Measurements from ENCODE around the gene PMFBP1. TPM values are rescaled to one million over a fixed set of nuclear protein-coding genes. Genes with fewer than 3 reads are reported as not detected.

Gene PMFBP1
- total and polyA plus RNA-seq, 2 donors (not counting 1 experiment from before 2014, with no cell fraction given) = 1.2 to 9.5 TPM

- ATAC-seq (ENCODE audit: low read depth) = no peak
- TF ChIP-seq CTCF (IDR thresholded peaks at IDR 0.05) (no peak), EZH2 (IDR thresholded peaks at IDR 0.05; ENCODE audit: borderline replicate concordance, insufficient read depth, low read depth, low read length, poor library complexity, severe bottlenecking) (no peak)
- Histone ChIP-seq H3K27ac (ENCODE audit: low read length in 2 of 2) (no peak overlapping the region), H3K4me2 (replicated peaks; ENCODE audit: low read depth, low read length, poor library complexity, severe bottlenecking) (no peak overlapping the region), H3K79me2 (ENCODE audit: control insufficient read depth, insufficient read depth, low read length) (no peaks in the 10 kb centered on the region), H3K36me3 (replicated peaks in 1 of 2; ENCODE audit: control extremely low read depth in 1 of 2, control insufficient read depth in 1 of 2, extremely low read depth in 1 of 2, insufficient read depth in 2 of 2, low read length in 1 of 2) (peaks cover 0 to 65% of the 10 kb centered on the region in 2 experiments), H3K4me1 (ENCODE audit: control insufficient read depth in 2 of 2, insufficient read depth in 2 of 2, low read length in 2 of 2) (no peaks in the 10 kb centered on the region), H3K9me3 (ENCODE audit: control extremely low read depth in 1 of 3, control insufficient read depth in 2 of 3, insufficient read depth in 1 of 3, low read length in 2 of 3) (no peaks in the 10 kb centered on the region), H3K9ac (ENCODE audit: low read length) (no peak overlapping the region), H4K20me1 (ENCODE audit: control insufficient read depth, insufficient read depth, low read length, poor library complexity, severe bottlenecking) (no peaks in the 10 kb centered on the region), H3K4me3 (ENCODE audit: control extremely low read depth in 1 of 5, extremely low read depth in 1 of 5, insufficient read depth in 1 of 5, low read depth in 2 of 5, low read length in 4 of 5) (no peak overlapping the region), H3K27me3 (replicated peaks in 1 of 4; ENCODE audit: control extremely low read depth in 1 of 4, control insufficient read depth in 3 of 4, insufficient read depth in 4 of 4, low read length in 3 of 4) (no peaks in the 10 kb centered on the region), H2AFZ (ENCODE audit: insufficient read depth, low read depth, low read length, poor library complexity, severe bottlenecking) (no peak overlapping the region)
- 97% methylated on average over 21 of the region's 23 CpGs for WGBS (ENCODE audit: insufficient coverage)
- H3K27me3 Mint-ChIP-seq = no peaks in the 10 kb centered on the region
- no peak for DNase-seq
- CTCF ChIA-PET = interaction anchor here (1.7 kb wide), 1 partner anchor 14 kb away, joined by 5 read pairs; no protein-coding TSS in a partner anchor
- no peak overlapping the region for H3K27ac Mint-ChIP-seq
- intact Hi-C loops (cut with micrococcal nuclease) = no loop called here
- H3K4me3 Mint-ChIP-seq = no peak overlapping the region
- no peaks in the 10 kb centered on the region for H3K4me1 Mint-ChIP-seq
- POLR2A ChIA-PET = no interaction called here
- peaks cover 6% of the 10 kb centered on the region for H3K9me3 Mint-ChIP-seq (ENCODE audit: insufficient read depth)
Measured at GRCh38 chr16:72110662-72111615, 61.0 kb downstream of the PMFBP1 start.

GRCh38 chr16:72109966-72110530, 61.9 kb downstream of the PMFBP1 start:
- Histone ChIP-seq H4K20me1 (ENCODE audit: control insufficient read depth, insufficient read depth, low read length, poor library complexity, severe bottlenecking) (no peaks in the 10 kb centered on the region), H3K9ac (ENCODE audit: low read length) (no peak overlapping the region), H3K27ac (ENCODE audit: low read length in 2 of 2) (no peak overlapping the region), H3K36me3 (replicated peaks in 1 of 2; ENCODE audit: control extremely low read depth in 1 of 2, control insufficient read depth in 1 of 2, extremely low read depth in 1 of 2, insufficient read depth in 2 of 2, low read length in 1 of 2) (peaks cover 0 to 74% of the 10 kb centered on the region in 2 experiments), H3K27me3 (replicated peaks in 1 of 4; ENCODE audit: control extremely low read depth in 1 of 4, control insufficient read depth in 3 of 4, insufficient read depth in 4 of 4, low read length in 3 of 4) (no peaks in the 10 kb centered on the region), H3K4me2 (replicated peaks; ENCODE audit: low read depth, low read length, poor library complexity, severe bottlenecking) (no peak overlapping the region), H3K79me2 (ENCODE audit: control insufficient read depth, insufficient read depth, low read length) (no peaks in the 10 kb centered on the region), H3K4me1 (ENCODE audit: control insufficient read depth in 2 of 2, insufficient read depth in 2 of 2, low read length in 2 of 2) (no peaks in the 10 kb centered on the region), H3K9me3 (ENCODE audit: control extremely low read depth in 1 of 3, control insufficient read depth in 2 of 3, insufficient read depth in 1 of 3, low read length in 2 of 3) (no peaks in the 10 kb centered on the region), H2AFZ (ENCODE audit: insufficient read depth, low read depth, low read length, poor library complexity, severe bottlenecking) (no peak overlapping the region), H3K4me3 (ENCODE audit: control extremely low read depth in 1 of 5, extremely low read depth in 1 of 5, insufficient read depth in 1 of 5, low read depth in 2 of 5, low read length in 4 of 5) (no peak overlapping the region)
- 98% methylated on average over 9 of the region's 12 CpGs for WGBS (ENCODE audit: insufficient coverage)
- POLR2A ChIA-PET = no interaction called here
- no peak overlapping the region for H3K4me3 Mint-ChIP-seq
- intact Hi-C loops (cut with micrococcal nuclease) = no loop called here
- DNase-seq = no peak
- TF ChIP-seq CTCF (IDR thresholded peaks at IDR 0.05) = no peak
- no peak for TF ChIP-seq EZH2 (IDR thresholded peaks at IDR 0.05; ENCODE audit: borderline replicate concordance, insufficient read depth, low read depth, low read length, poor library complexity, severe bottlenecking)
- H3K27me3 Mint-ChIP-seq = no peaks in the 10 kb centered on the region
- CTCF ChIA-PET = no interaction called here
- no peak overlapping the region for H3K27ac Mint-ChIP-seq
- ATAC-seq (ENCODE audit: low read depth) = no peak
- H3K4me1 Mint-ChIP-seq = no peaks in the 10 kb centered on the region
- peaks cover 5% of the 10 kb centered on the region for H3K9me3 Mint-ChIP-seq (ENCODE audit: insufficient read depth)
